Measurements from ENCODE around the gene ZKSCAN5.

GRCh38 chr7:99562114-99562784 is 57.8 kb downstream of the ZKSCAN5 start:
- no peak for TF ChIP-seq CTCF (IDR thresholded peaks at IDR 0.05)
- TF ChIP-seq POLR2A (IDR thresholded peaks at IDR 0.05; ENCODE audit: low read depth): no peak

Measured in esophagus muscularis mucosa (tissue), 3 donors.